Astrocyte of the spinal cord (primary cell): ENCODE data around the gene RMND1.

Experiments
- DNase-seq: peaks from one replicate; pipeline ENCODE4 v3.0.0; 2011; ENCODE audit warnings: low read depth, low spot score
- H3K4me3 ChIP-seq: 2 replicates; pipeline ENCODE4 v1.5.1; 2011; ENCODE audit warnings: low read depth, mild to moderate bottlenecking, low read length, moderate library complexity
- in situ Hi-C: cut with HindIII; loops from 2 replicates; pipeline ENCODE4 v1.10.0; 2017; ENCODE audit warnings: low sequenced_read_pairs
- TF ChIP-seq, protein P1 (sequence below): IDR thresholded peaks from 2 replicates; pipeline ENCODE4 v1.5.1; 2012; ENCODE audit warnings: low read depth, mild to moderate bottlenecking, low read length, inconsistent platforms

Gene RMND1

DNA sequence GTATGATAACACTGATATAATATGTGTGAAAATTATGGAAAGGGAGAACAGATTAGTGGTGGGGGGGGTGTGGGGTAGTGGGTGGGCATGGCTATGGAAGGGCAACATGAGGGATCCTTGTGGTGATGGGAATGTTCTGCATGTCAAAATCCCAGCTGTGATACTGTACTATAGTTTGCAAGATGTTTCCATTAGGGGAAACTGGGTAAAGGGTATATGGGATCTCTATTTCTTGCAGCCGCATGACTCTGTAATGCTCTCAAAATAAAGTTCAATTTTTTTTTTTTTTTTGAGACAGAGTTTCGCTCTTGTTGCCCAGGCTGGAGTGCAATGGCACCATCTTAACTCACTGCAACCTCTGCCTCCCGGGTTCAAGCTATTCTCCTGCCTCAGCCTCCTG, 74.8 kb downstream of the RMND1 start:
- DNase-seq: no peak
- in situ Hi-C loops: no loop called here
- no peak overlapping the region for H3K4me3 ChIP-seq
- TF ChIP-seq, protein P1, sequence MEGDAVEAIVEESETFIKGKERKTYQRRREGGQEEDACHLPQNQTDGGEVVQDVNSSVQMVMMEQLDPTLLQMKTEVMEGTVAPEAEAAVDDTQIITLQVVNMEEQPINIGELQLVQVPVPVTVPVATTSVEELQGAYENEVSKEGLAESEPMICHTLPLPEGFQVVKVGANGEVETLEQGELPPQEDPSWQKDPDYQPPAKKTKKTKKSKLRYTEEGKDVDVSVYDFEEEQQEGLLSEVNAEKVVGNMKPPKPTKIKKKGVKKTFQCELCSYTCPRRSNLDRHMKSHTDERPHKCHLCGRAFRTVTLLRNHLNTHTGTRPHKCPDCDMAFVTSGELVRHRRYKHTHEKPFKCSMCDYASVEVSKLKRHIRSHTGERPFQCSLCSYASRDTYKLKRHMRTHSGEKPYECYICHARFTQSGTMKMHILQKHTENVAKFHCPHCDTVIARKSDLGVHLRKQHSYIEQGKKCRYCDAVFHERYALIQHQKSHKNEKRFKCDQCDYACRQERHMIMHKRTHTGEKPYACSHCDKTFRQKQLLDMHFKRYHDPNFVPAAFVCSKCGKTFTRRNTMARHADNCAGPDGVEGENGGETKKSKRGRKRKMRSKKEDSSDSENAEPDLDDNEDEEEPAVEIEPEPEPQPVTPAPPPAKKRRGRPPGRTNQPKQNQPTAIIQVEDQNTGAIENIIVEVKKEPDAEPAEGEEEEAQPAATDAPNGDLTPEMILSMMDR: no peak

DNA sequence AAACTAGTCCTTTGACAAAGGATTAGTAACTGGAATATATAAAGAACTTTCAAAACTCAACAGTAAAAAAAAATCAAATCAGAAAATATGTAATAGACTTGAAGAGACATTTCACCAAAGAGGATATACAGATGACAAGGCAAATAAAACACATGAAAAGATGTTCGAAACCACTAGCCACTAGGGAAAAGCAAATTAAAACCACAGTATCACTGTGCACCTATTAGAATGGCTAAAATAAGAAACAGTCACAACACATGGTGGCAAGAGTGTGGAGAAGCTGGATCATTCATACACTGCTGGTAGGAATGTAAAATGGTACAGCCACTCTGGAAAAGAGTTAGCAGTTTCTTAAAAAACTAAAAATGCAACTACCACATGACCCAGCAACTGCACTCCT, 75.5 kb downstream of the RMND1 start:
- TF ChIP-seq, protein P1: peak; percentile 12
- in situ Hi-C loops: no loop called here
- H3K4me3 ChIP-seq: no peak overlapping the region
- DNase-seq: no peak

DNA sequence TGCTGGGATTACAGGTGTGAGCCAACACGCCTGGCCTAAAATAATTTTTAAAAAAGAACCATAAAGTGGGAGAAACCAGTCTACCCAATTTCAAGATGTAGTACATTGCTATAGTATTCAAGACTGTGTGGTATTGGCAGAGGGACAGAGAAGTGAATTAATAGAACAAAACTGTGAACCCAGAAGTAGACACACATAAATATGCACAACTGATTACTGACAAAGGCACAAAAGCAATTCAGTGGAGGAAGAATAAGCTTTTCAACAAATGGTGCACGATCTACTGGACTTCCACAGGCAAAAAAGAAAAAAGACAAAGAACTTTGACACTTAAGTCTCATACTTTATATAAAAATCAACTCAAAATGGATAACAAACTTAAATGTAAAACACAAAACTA, 76.1 kb downstream of the RMND1 start:
- TF ChIP-seq, protein P1: no peak
- in situ Hi-C loops: no loop called here
- DNase-seq: no peak
- no peak overlapping the region for H3K4me3 ChIP-seq

DNA sequence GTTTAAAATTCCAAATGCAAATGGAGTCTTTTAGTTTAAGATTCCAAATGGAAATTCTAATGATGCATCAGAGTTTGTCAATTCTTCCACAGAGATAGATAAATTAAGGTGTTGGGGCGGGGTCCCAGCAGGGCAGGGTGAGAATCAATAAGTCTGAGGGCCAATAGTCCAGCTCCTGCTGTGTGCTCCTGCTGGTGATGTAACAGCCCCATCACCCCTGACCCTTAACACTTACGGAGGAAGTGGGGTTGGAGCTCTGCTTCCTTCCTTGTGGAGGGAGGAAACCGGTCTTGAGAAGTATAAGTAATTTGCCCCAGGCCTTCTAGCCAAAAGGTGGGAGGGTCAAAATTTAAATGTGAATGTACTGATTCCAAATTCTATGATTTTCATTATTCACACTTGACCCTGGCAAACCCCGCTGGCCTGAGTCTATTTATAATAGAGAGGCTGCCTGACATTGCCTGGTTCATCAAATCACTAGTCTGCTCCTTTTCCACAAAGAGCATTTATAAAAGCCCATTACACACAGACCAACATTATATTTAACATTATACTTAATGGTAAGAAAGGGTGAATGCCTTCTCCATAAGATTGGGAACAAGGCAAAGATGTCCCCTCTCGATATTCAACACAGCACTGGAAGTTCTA, 77.8 kb downstream of the RMND1 start:
- no peak overlapping the region for H3K4me3 ChIP-seq
- TF ChIP-seq, protein P1: no peak
- in situ Hi-C loops: no loop called here
- no peak for DNase-seq

DNA sequence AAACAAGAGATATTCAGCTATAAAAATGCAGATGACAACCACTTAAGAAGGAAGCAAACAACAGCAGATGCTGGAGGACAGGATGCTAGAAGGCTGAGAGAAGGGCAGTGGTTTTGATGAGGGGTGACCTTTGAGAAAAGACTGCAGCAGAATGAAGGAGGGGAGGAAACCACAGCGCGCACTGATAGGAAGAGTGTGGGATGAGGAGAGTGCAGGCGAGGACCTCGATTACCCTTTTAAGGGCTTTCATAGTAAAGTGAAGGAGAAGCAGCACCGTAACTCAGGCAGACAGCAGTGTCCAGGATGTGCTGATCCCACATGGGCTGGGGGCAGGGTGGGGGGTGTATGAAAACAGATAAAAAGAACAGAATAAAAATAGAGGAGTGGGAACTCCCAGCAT, 79.8 kb downstream of the RMND1 start:
- in situ Hi-C loops: no loop called here
- H3K4me3 ChIP-seq: no peak overlapping the region
- TF ChIP-seq, protein P1: no peak
- DNase-seq: no peak

DNA sequence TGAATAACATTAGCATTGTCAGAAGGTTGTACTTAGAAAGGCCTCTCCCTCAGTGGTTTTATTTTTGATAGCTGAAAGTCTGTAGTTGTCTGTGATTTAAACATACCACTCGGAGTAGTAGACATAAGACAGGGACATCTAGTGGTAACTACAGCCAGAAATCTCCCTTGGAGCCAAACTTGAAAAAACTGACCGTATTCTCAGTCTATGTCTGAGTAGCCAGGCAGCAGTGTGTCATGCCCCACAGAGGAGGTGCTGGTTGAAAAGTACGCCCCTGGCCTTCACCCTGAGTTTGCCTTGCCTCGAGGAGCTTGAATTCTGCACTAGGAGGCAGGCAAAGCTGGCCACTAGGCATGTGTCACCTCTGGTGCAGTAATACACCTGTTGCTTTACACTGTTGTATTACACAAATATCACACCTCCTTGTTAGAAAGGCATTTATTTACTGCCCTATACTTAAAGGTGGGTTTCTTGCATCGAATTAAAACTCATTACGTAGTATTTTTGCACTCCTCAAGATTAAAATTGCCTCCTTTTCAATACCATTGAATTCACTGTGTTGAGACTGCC, 81.3 kb downstream of the RMND1 start:
- in situ Hi-C loops: no loop called here

More for the DNA sequence above, 81.3 kb downstream of the RMND1 start:
- DNase-seq: peak; percentile 52
- TF ChIP-seq, protein P1: peak; percentile 54
- H3K4me3 ChIP-seq: no peak overlapping the region
